Breast epithelium (tissue), 3 donors: ENCODE results near the gene AGPAT3.

Experiments
- POLR2A ChIP-seq: fragments of 450-650 bp; IDR thresholded peaks from one replicate; pipeline ENCODE4 v1.6.1; 2016; ENCODE audit warnings: antibody characterized with exemption, mild to moderate bottlenecking, moderate library complexity
- POLR2AphosphoS5 ChIP-seq, 3 donors: sonication (generic); formaldehyde crosslinking; IDR thresholded peaks; one replicate each; pipeline ENCODE4 v1.6.1; 2017; ENCODE audit warnings: antibody characterized with exemption in 3 of 3
- TF ChIP-seq, protein P1 (sequence below), 3 donors: fragments of 450-650 bp; IDR thresholded peaks; one replicate each; pipeline ENCODE4 v1.5.1; 2016 to 2017; ENCODE audit warnings: antibody characterized with exemption in 3 of 3, mild to moderate bottlenecking in 3 of 3, moderate library complexity in 3 of 3

- TF ChIP-seq, protein P1, sequence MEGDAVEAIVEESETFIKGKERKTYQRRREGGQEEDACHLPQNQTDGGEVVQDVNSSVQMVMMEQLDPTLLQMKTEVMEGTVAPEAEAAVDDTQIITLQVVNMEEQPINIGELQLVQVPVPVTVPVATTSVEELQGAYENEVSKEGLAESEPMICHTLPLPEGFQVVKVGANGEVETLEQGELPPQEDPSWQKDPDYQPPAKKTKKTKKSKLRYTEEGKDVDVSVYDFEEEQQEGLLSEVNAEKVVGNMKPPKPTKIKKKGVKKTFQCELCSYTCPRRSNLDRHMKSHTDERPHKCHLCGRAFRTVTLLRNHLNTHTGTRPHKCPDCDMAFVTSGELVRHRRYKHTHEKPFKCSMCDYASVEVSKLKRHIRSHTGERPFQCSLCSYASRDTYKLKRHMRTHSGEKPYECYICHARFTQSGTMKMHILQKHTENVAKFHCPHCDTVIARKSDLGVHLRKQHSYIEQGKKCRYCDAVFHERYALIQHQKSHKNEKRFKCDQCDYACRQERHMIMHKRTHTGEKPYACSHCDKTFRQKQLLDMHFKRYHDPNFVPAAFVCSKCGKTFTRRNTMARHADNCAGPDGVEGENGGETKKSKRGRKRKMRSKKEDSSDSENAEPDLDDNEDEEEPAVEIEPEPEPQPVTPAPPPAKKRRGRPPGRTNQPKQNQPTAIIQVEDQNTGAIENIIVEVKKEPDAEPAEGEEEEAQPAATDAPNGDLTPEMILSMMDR (IDR thresholded peaks at IDR 0.05) = no peak
- no peak for TF ChIP-seq POLR2AphosphoS5 (IDR thresholded peaks at IDR 0.05)
- TF ChIP-seq POLR2A = no peak
These were observed 101.0 kb downstream of the AGPAT3 start for GRCh38 chr21:43965911-43966585.
